HPDE6-E6E7 (cell line): ENCODE results near the gene MTHFSD.

Source experiments
- DNase-seq: peaks from one replicate; pipeline ENCODE4 v3.0.0; 2011; ENCODE audit warnings: missing footprints; ENCODE audit errors: extremely low spot score

MTHFSD gene

GRCh38 chr16:86550281-86550680, 4.8 kb downstream of the MTHFSD start:
- DNase-seq = no peak

- no peak for DNase-seq
Observed at GRCh38 chr16:86549893-86550190, 5.2 kb downstream of the MTHFSD start.

- DNase-seq = no peak
Observed at GRCh38 chr16:86549076-86549892, 5.8 kb downstream of the MTHFSD start.

- no peak for DNase-seq
Observed at GRCh38 chr16:86547286-86547685, 7.7 kb downstream of the MTHFSD start.

- DNase-seq = no peak
Observed at GRCh38 chr16:86546638-86547013, 8.4 kb downstream of the MTHFSD start.

GRCh38 chr16:86545954-86546637, 8.9 kb downstream of the MTHFSD start:
- DNase-seq = no peak

- no peak for DNase-seq
Observed at GRCh38 chr16:86545481-86545880, 9.6 kb downstream of the MTHFSD start.

GRCh38 chr16:86542756-86543750, 12.0 kb downstream of the MTHFSD start:
- no peak for DNase-seq

- DNase-seq = no peak
Observed at GRCh38 chr16:86541560-86541959, 13.5 kb downstream of the MTHFSD start.

- no peak for DNase-seq
Observed at GRCh38 chr16:86540894-86541293, 14.1 kb downstream of the MTHFSD start.

- DNase-seq = no peak
Observed at GRCh38 chr16:86538196-86538780, 16.7 kb downstream of the MTHFSD start.

- no peak for DNase-seq
Observed at GRCh38 chr16:86537486-86537885, 17.5 kb downstream of the MTHFSD start.

GRCh38 chr16:86536621-86537020, 18.4 kb downstream of the MTHFSD start:
- no peak for DNase-seq

- no peak for DNase-seq
Observed at GRCh38 chr16:86534779-86535615, 20.0 kb downstream of the MTHFSD start.

- DNase-seq = no peak
Observed at GRCh38 chr16:86533767-86534351, 21.2 kb downstream of the MTHFSD start.

- no peak for DNase-seq
Observed at GRCh38 chr16:86533076-86533475, 22.0 kb downstream of the MTHFSD start.

- DNase-seq = no peak
Observed at GRCh38 chr16:86532526-86532815, 22.6 kb downstream of the MTHFSD start.

- no peak for DNase-seq
Observed at GRCh38 chr16:86531641-86532525, 23.2 kb downstream of the MTHFSD start.

- DNase-seq = no peak
Observed at GRCh38 chr16:86531191-86531545, 23.9 kb downstream of the MTHFSD start.
